Hindlimb muscle (tissue), 1 donor: ENCODE data around the gene SDR9C7. TPM values are rescaled to one million over a fixed set of nuclear protein-coding genes. Genes with fewer than 3 reads are reported as not detected.
"Not testable (repeated sequence)": the region's sequence is repeated elsewhere in the genome, so short reads cannot be mapped to it uniquely, and the experiment has no call there.

Experiments used
- DNase-seq: peaks from one replicate; pipeline ENCODE4 v3.0.0-alpha.2; 2013
- polyA plus RNA-seq: library from polyadenylated mRNA; unstranded; fragments of 120-200 nt; gene quantifications from one replicate; pipeline ENCODE4 v1.2.1, GENCODE V29; 2013; ENCODE audit not compliant: insufficient read length

The SDR9C7 gene
- polyA plus RNA-seq, 1 donor = 0.36 TPM

- no peak for DNase-seq
These were observed 19.1 kb upstream of the SDR9C7 start for GRCh38 chr12:56953314-56953713.

GRCh38 chr12:56951582-56952339, 17.6 kb upstream of the SDR9C7 start:
- DNase-seq = no peak

- no peak for DNase-seq
These were observed 14.7 kb upstream of the SDR9C7 start for GRCh38 chr12:56948881-56949280.

DNA sequence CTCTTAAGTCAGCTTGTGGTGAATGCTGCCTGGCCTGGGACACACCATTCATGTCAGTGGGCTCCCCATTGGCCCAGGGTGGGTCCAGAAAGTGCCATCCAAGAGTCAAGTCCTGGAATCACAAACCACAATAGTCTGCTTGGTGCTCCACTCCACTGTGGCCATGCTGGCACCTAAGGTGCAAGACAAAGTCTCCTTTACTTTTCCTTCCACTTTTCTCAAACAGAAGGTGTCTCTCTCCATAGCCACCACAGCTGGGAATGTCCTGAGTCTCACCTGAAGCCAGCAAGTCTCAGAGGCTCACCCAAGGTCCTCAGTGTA, 14.2 kb upstream of the SDR9C7 start:
- no peak for DNase-seq

GRCh38 chr12:56947633-56948456, 13.6 kb upstream of the SDR9C7 start:
- DNase-seq = no peak

GRCh38 chr12:56943878-56944277, 9.7 kb upstream of the SDR9C7 start:
- no peak for DNase-seq

GRCh38 chr12:56943374-56943773, 9.2 kb upstream of the SDR9C7 start:
- DNase-seq = not testable (repeated sequence)

GRCh38 chr12:56941299-56942017, 7.2 kb upstream of the SDR9C7 start:
- DNase-seq = no peak

GRCh38 chr12:56940942-56941298, 6.7 kb upstream of the SDR9C7 start:
- not testable (repeated sequence) for DNase-seq

DNA sequence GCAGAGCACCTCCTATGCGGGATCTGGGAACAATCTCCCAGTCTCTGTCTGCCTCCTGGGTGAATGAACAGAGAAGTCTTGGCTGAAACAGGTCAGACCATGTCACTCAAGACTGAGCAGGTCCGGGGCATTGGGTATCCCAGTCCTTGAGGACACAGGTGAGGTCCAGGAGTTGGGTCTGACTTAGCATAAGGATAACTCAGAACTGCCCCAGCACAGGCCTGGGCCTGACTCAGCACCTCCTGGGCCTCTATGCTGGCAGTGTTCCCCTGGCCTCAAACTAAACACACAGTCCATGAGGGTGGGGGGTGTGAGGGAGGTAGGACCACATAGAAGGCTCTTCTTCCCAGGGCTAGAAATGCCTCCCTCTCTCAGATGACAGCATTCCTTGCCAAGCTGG, 1.5 kb upstream of the SDR9C7 start:
- no peak for DNase-seq

- DNase-seq = no peak
These were observed 949 bp upstream of the SDR9C7 start for GRCh38 chr12:56935157-56935556.

DNA sequence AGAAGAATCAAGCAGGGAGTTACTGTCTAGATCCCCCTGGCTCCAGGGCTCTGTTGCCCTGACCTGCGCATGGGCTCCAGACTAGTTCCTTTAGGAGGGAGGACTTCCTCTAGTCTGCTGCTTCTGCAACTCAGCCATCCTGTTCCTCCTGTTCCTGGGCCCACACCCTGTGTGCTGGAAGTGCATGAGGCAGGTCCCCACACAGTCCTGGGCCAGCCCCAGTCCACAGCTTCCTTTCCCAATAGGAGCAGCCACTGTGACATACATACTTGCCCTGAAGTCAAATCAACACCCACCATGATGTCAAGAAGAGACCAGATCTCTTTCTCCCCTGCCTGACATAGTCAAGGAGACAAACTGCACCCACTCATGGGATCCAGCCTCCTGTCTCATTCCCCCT, 1.3 kb downstream of the SDR9C7 start:
- DNase-seq = no peak

DNA sequence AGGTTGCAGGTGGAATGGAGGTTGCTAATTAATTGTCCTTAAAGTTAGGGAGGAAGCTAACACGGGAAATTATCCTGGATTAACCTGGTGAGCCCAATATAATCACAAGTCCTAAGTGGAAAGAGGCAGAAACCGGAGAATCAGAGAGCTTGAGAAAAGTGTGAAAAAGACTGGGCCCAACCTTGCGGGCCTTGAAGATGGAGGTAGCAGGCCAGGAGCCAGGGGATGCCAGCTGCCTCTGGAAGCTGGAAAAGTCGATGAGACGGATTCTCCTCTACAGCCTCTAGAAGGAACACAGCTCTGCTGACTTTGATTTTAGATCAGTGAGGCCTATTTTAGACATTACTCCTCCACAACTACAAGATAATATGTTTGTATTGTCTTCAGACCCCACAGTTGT, 2.1 kb downstream of the SDR9C7 start:
- no peak for DNase-seq

DNA sequence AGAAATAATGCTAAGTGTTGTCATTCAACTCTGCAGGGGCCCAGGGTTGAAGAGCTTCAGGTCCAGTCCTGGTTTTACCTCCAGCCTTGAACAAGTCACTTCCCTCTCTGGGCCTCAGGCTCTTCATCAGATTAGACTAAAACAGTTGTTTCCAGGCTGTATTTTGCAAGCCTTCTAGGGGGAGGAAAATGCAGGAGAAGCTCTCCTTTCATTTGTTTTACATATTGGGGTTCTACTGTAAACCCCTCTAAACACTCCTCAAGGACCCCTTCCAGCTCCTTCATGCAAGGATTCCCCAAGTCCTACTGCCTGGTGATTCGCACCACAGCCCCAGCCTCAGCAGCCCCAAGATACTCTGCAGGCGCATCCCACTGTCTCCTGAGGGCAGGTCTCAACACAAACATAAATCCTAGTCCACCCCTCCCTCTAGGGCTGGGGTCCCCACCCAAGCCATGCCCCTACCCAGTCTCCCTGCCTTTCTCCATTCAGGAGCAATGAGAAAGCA, 2.7 kb downstream of the SDR9C7 start:
- peak; percentile 71 for DNase-seq

GRCh38 chr12:56930241-56930640, 4.0 kb downstream of the SDR9C7 start:
- DNase-seq = no peak

GRCh38 chr12:56929780-56930179, 4.4 kb downstream of the SDR9C7 start:
- DNase-seq = no peak

DNA sequence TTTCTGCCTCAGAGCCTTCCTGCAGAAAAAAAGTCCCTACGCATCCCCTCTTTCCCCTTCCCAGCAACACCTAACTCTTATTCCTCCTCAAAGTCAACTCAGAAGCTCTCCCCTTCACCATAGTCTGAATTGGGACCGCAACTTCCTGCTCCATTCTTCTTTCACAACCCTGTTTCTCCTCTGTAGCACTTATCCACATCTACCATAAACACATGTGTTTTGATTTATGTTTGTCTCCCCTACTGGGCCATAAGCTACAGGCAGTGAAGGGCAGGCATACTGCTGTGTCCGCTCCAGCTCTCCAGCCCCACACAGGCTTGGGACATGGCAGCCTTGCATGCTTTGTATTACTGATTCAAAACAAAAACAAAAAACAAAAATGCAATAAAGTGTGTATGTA, 5.9 kb downstream of the SDR9C7 start:
- DNase-seq = no peak

DNA sequence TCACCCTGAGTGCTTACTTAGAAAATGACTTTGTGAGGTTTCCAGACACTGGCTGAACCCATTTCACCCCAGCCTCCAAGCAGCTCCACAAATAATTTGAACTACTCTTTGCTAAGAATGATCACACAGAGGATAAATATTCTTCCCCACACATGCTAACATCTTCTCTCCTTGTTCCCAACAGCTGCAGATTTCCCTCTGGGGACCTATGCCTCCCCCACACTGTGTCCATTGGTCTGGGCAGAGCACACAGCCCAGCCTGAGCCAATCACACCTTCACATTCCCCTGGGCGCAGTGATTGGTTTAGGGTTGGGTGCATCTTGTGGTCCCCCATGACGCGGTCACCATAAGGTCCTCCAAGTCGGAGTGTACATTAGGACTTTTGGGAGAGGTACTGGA, 6.9 kb downstream of the SDR9C7 start:
- no peak for DNase-seq

- DNase-seq = no peak
These were observed 12.2 kb downstream of the SDR9C7 start for GRCh38 chr12:56922031-56922430.

DNA sequence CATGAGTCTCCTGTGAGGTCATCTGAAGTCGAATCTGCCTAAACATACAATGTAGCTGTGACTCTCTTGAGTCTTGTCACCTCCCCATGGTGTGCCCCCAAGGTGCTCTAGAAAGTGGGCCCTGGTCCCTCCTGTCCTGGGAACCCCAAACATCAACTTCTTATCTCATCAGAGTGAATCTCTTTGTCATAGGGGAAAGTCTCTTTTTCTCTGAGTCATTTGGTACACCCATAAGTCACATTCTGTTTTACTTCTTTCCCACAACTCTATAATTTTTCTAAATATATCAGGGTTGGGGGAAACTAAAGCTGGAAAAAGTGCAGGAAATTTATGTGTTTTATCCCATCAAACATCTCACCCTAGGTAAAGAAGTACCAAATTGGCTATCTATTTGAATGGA, 12.9 kb downstream of the SDR9C7 start:
- DNase-seq = no peak

DNA sequence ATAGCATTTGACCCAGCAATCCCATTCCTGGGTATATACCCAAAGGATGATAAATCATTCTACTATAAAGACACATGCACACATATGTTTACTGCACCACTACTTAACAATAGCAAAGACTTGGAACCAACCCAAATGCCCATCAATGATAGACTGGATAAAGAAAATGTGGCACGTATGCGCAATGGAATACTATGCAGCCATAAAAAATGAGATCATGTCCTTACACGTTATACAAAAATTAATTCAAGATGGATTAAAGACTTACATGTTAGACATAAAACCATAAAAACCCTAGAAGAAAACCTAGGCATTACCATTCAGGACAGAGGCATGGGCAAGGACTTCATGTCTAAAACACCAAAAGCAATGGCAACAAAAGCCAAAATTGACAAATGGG, 16.1 kb downstream of the SDR9C7 start:
- DNase-seq = not testable (repeated sequence)

GRCh38 chr12:56916996-56917333, 17.2 kb downstream of the SDR9C7 start:
- no peak for DNase-seq

GRCh38 chr12:56916296-56916995, 17.8 kb downstream of the SDR9C7 start:
- no peak for DNase-seq
